Psoas muscle (tissue), 8 donors: ENCODE measurements around the gene GRIA1. TPM values are rescaled to one million over a fixed set of nuclear protein-coding genes. Genes with fewer than 3 reads are reported as not detected.

Source experiments
- ATAC-seq, 4 donors: fragments of 200-7000 bp; cut with Tn5 transposase; one replicate each; pipeline ENCODE4 v1.9.1; 2020; ENCODE audit warnings: moderate library complexity in 3 of 4, mild to moderate bottlenecking in 2 of 4
- DNase-seq, 2 donors: peaks; one replicate each; pipeline ENCODE4 v3.0.0-alpha.2; 2020
- H3K27ac ChIP-seq: fragments of 200-600 bp; one replicate; pipeline ENCODE4 v1.8.0; 2022
- H3K27me3 ChIP-seq, 3 donors: fragments of 200-600 bp in 1 of 3; one replicate each; pipeline versions ENCODE4 v1.6.1 to v1.8.0; 2013 to 2022; ENCODE audit warnings: low read length in 2 of 3, mild to moderate bottlenecking in 2 of 3, moderate library complexity in 1 of 3; ENCODE audit not compliant: insufficient read depth in 3 of 3
- H3K36me3 ChIP-seq, 2 donors: fragments of 200-600 bp in 1 of 2; one replicate each; pipeline versions ENCODE4 v1.6.1 to v1.8.0; 2013 to 2022; ENCODE audit warnings: low read depth in 1 of 2, mild to moderate bottlenecking in 1 of 2, moderate library complexity in 1 of 2; ENCODE audit not compliant: insufficient read depth in 1 of 2
- H3K4me1 ChIP-seq: fragments of 200-600 bp; one replicate; pipeline ENCODE4 v1.8.0; 2022
- H3K4me3 ChIP-seq: fragments of 200-600 bp; one replicate; pipeline ENCODE4 v1.8.0; 2022; ENCODE audit warnings: mild to moderate bottlenecking
- H3K9me3 ChIP-seq: fragments of 200-600 bp; one replicate; pipeline ENCODE4 v1.8.0; 2022
- CTCF ChIP-seq: fragments of 200-600 bp; IDR thresholded peaks from one replicate; pipeline ENCODE4 v1.8.0; 2022; ENCODE audit warnings: antibody characterized with exemption
- WGBS, 3 donors: extraction: QIAGEN DNeasy Blood & Tissue Kit; methylation state at CpG; one replicate each; pipeline versions ENCODE4 v1.1.6 to v1.1.7; 2013; 5-methylcytosine and 5-hydroxymethylcytosine counted together
- intact Hi-C, 2 donors: fragments of 100-400 bp; cut with DNase I; formaldehyde crosslinking; loops; one replicate each; pipeline versions ENCODE4 v1.11.0 to v1.14.2; 2022
- polyA plus RNA-seq, 3 donors: library from polyadenylated mRNA; stranded (reverse); fragments of 200-250 nt; gene quantifications; one replicate each; pipeline ENCODE4 v1.2.3, GENCODE V29; 2013
- total RNA-seq, 4 donors: library from RNA; stranded (reverse); fragmentation: NEBNext Ultra II Directional in 2 of 4; extraction: Animal tissue kit (Norgen Biotek cat#: 25700) in 2 of 4; gene quantifications; one replicate each; pipeline versions ENCODE4 v1.2.1 to v1.2.4, GENCODE V29; 2021 to 2023
- donor health status: healthy with polysubstance abuse.
- donor health status: DM: no; HTN: no; CAD: no; lungs with moderate emphysema.
- donor health status: Bipolar disorder and iron deficiency.
- donor health status: healthy.
- donor health status: DM: yes; HTN: yes; CAD: no.
- donor health status: DM: no; HTN: no; CAD: no.
- donor health status: DM: no; HTN: no; CAD: no.
- donor health status: DM: yes; HTN: yes; CAD: no.

GRIA1 gene
- total and polyA plus RNA-seq, 7 donors, result 0.03 to 0.49 (median 0.28) TPM; not detected in 2

- intact Hi-C loops, result no loop called here
- Histone ChIP-seq H3K27me3 (no peaks in the 10 kb centered on the region), H3K4me1 (no peaks in the 10 kb centered on the region), H3K36me3 (no peaks in the 10 kb centered on the region), H3K4me3 (no peak overlapping the region), H3K27ac (no peak overlapping the region), H3K9me3 (no peaks in the 10 kb centered on the region)
- ATAC-seq, result no peak
- no peak for DNase-seq
- no peak for TF ChIP-seq CTCF
Observed at GRCh38 chr5:153700940-153701339, 210.5 kb downstream of the GRIA1 start.

- intact Hi-C loops, result no loop called here
- H3K27ac ChIP-seq, result no peak overlapping the region
Observed at GRCh38 chr5:153702265-153702664, 211.8 kb downstream of the GRIA1 start.

GRCh38 chr5:153704110-153704509 lies 213.6 kb downstream of the GRIA1 start:
- H3K4me1 ChIP-seq, result no peaks in the 10 kb centered on the region
- ATAC-seq (no peak), DNase-seq (no peak)
- no peak overlapping the region for H3K4me3 ChIP-seq
- no peaks in the 10 kb centered on the region for H3K9me3 ChIP-seq
- no peak overlapping the region for H3K27ac ChIP-seq
- H3K36me3 ChIP-seq, result no peaks in the 10 kb centered on the region
- H3K27me3 ChIP-seq, result no peaks in the 10 kb centered on the region
- intact Hi-C loops, result no loop called here
- TF ChIP-seq CTCF, result no peak

More at GRCh38 chr5:153702265-153702664, 211.8 kb downstream of the GRIA1 start:
- ATAC-seq, result no peak
- Histone ChIP-seq H3K4me3 (no peak overlapping the region), H3K36me3 (no peaks in the 10 kb centered on the region), H3K9me3 (no peaks in the 10 kb centered on the region), H3K27me3 (no peaks in the 10 kb centered on the region), H3K4me1 (no peaks in the 10 kb centered on the region)
- TF ChIP-seq CTCF, result no peak
- DNase-seq, result no peak
- WGBS, 3 donors, result 79 to 83% (median 82%) methylated on average over 4 of the region's 4 CpGs

- intact Hi-C loops, result no loop called here
- Histone ChIP-seq H3K4me1 (no peaks in the 10 kb centered on the region), H3K9me3 (no peaks in the 10 kb centered on the region), H3K36me3 (no peaks in the 10 kb centered on the region), H3K27ac (no peak overlapping the region), H3K4me3 (no peak overlapping the region), H3K27me3 (no peaks in the 10 kb centered on the region)
- ATAC-seq (no peak), DNase-seq (no peak)
- TF ChIP-seq CTCF, result no peak
- WGBS, 3 donors, result 70 to 72% (median 72%) methylated on average over 6 of the region's 6 CpGs
Observed at GRCh38 chr5:153707626-153708025, 217.2 kb downstream of the GRIA1 start.

GRCh38 chr5:153711755-153712154 lies 221.3 kb downstream of the GRIA1 start:
- H3K9me3 ChIP-seq, result no peaks in the 10 kb centered on the region
- no peak overlapping the region for H3K27ac ChIP-seq
- ATAC-seq (no peak), DNase-seq (no peak)
- H3K36me3 ChIP-seq, result no peaks in the 10 kb centered on the region
- no peak for TF ChIP-seq CTCF
- no peak overlapping the region for H3K4me3 ChIP-seq
- intact Hi-C loops, result no loop called here
- H3K27me3 ChIP-seq, result peaks cover 0 to 3% (median 0%) of the 10 kb centered on the region in 3 donors
- no peaks in the 10 kb centered on the region for H3K4me1 ChIP-seq
- 94 to 97% (median 95%) methylated on average over 4 of the region's 4 CpGs for WGBS, 3 donors
